Transverse colon (tissue), 3 donors: ENCODE measurements around the gene STAT5B.

Experiments
- CTCF ChIP-seq, 5 experiments: fragments of 200-600 bp in 3 of 5; fragments of 450-650 bp in 2 of 5; sonication (generic) in 3 of 5; IDR thresholded peaks; 1 replicate in 2 of 5; 2 replicates in 3 of 5; pipeline ENCODE4 v1.5.1; 2016 to 2017; ENCODE audit warnings: antibody characterized with exemption in 5 of 5, inconsistent platforms in 3 of 5, mild to moderate bottlenecking in 2 of 5, moderate library complexity in 1 of 5
- POLR2A ChIP-seq: fragments of 450-650 bp; IDR thresholded peaks from one replicate; pipeline ENCODE4 v1.6.1; 2016; ENCODE audit warnings: antibody characterized with exemption, mild to moderate bottlenecking, moderate library complexity

- TF ChIP-seq POLR2A = peak; percentile 68
- peak; percentile 53 to 87 (median 81) for TF ChIP-seq CTCF (IDR thresholded peaks at IDR 0.05)
These were observed 92.2 kb downstream of the STAT5B start for GRCh38 chr17:42183741-42184711.
